NB4 (cell line): ENCODE results near the gene SIGLEC1.

ENCODE experiments used
- CTCF ChIP-seq: IDR thresholded peaks from one replicate; pipeline ENCODE4 v1.5.1; 2012; ENCODE audit warnings: low read depth, low read length
- MAX ChIP-seq: IDR thresholded peaks from 2 replicates; pipeline ENCODE4 v1.6.1; 2011; ENCODE audit warnings: low read depth, low read length
- MYC ChIP-seq: IDR thresholded peaks from 2 replicates; pipeline ENCODE4 v1.6.1; 2011; ENCODE audit warnings: low read depth, low read length
- POLR2A ChIP-seq: IDR thresholded peaks from 2 replicates; pipeline ENCODE4 v1.6.1; 2011; ENCODE audit warnings: mild to moderate bottlenecking; ENCODE audit not compliant: insufficient read length; ENCODE audit errors: extremely low read depth

- no peak for TF ChIP-seq CTCF
- TF ChIP-seq POLR2A: no peak
- no peak for TF ChIP-seq MAX
- TF ChIP-seq MYC: no peak
These were observed 39.0 kb downstream of the SIGLEC1 start for GRCh38 chr20:3673221-3674070.
